Measurements from ENCODE around the gene ADM. TPM values are rescaled to one million over a fixed set of nuclear protein-coding genes. Genes with fewer than 3 reads are reported as not detected.

ADM gene
- total RNA-seq, 1 donor from 2014 or later, result 28.8 TPM

GRCh38 chr11:10326012-10326964 is 21.4 kb downstream of the ADM start:
- DNase-seq (ENCODE audit: extremely low spot score, unreplicated experiment), result no peak
- Mint-ChIP-seq H3K27me3 (no peaks in the 10 kb centered on the region), H3K4me1 (ENCODE audit: unreplicated experiment) (peaks cover 31% of the 10 kb centered on the region), H3K36me3 (no peaks in the 10 kb centered on the region), H3K27ac (peak overlapping the region; percentile 74), H3K9me3 (no peaks in the 10 kb centered on the region), H3K4me3 (no peak overlapping the region)
- TF ChIP-seq, protein P1, sequence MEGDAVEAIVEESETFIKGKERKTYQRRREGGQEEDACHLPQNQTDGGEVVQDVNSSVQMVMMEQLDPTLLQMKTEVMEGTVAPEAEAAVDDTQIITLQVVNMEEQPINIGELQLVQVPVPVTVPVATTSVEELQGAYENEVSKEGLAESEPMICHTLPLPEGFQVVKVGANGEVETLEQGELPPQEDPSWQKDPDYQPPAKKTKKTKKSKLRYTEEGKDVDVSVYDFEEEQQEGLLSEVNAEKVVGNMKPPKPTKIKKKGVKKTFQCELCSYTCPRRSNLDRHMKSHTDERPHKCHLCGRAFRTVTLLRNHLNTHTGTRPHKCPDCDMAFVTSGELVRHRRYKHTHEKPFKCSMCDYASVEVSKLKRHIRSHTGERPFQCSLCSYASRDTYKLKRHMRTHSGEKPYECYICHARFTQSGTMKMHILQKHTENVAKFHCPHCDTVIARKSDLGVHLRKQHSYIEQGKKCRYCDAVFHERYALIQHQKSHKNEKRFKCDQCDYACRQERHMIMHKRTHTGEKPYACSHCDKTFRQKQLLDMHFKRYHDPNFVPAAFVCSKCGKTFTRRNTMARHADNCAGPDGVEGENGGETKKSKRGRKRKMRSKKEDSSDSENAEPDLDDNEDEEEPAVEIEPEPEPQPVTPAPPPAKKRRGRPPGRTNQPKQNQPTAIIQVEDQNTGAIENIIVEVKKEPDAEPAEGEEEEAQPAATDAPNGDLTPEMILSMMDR (conservative IDR thresholded peaks at IDR 0.05), result no peak

DNA sequence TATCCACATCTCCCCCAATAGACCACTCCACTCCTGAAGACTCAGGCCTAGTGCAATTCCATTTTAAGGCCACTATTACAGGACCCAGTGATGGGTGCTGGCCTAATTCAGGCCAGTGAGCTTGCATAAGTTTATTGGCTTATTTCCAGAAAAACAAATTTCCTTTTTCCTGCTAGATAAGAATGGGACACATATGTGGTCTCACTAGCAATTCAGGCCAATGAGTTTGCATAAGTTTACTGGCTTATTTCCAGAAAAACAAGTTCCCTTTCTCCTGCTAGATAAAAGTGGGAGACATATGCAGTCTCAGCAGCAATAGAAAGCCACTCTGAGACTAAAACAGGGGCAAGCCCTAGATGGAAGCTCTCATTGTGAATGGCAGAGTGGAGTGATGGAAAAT is 22.4 kb downstream of the ADM start:
- Mint-ChIP-seq H3K4me3 (no peak overlapping the region), H3K9me3 (no peaks in the 10 kb centered on the region), H3K36me3 (no peaks in the 10 kb centered on the region), H3K4me1 (ENCODE audit: unreplicated experiment) (peaks cover 31% of the 10 kb centered on the region), H3K27ac (no peak overlapping the region), H3K27me3 (no peaks in the 10 kb centered on the region)
- DNase-seq (ENCODE audit: extremely low spot score, unreplicated experiment), result no peak
- TF ChIP-seq, protein P1 (conservative IDR thresholded peaks at IDR 0.05), result no peak

- no peak overlapping the region for H3K4me3 Mint-ChIP-seq
- peak overlapping the region; percentile 27 for H3K27ac Mint-ChIP-seq
- no peaks in the 10 kb centered on the region for H3K36me3 Mint-ChIP-seq
- TF ChIP-seq, protein P1 (conservative IDR thresholded peaks at IDR 0.05), result no peak
- H3K9me3 Mint-ChIP-seq, result no peaks in the 10 kb centered on the region
- H3K27me3 Mint-ChIP-seq, result no peaks in the 10 kb centered on the region
- peaks cover 24% of the 10 kb centered on the region for H3K4me1 Mint-ChIP-seq (ENCODE audit: unreplicated experiment)
- DNase-seq (ENCODE audit: extremely low spot score, unreplicated experiment), result no peak
Observed at GRCh38 chr11:10328314-10329098, 23.6 kb downstream of the ADM start.

DNA sequence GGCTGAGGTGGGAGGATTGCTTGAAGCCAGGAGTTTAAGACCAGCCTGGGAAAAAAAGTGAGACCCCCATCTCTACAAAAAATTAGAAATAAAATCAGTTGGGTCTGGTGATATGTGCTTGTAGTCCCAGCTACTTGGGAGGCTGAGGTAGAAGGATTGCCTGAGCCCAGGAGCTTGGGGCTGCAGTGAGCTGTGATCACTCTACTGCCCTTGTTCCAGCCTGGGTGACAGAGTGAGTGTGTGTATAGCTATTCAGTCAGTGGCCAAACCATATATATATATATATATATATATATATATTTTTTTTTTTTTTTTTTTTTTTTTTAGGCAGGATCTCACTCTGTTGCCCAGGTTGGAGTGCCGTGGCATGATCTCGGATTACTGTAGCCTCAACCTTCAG is 24.5 kb downstream of the ADM start:
- no peak overlapping the region for H3K4me3 Mint-ChIP-seq
- TF ChIP-seq, protein P1 (conservative IDR thresholded peaks at IDR 0.05), result no peak
- DNase-seq (ENCODE audit: extremely low spot score, unreplicated experiment), result no peak
- H3K36me3 Mint-ChIP-seq, result no peaks in the 10 kb centered on the region
- peaks cover 24% of the 10 kb centered on the region for H3K4me1 Mint-ChIP-seq (ENCODE audit: unreplicated experiment)
- peaks cover under 1% of the 10 kb centered on the region for H3K27me3 Mint-ChIP-seq
- peak overlapping the region; percentile 27 for H3K27ac Mint-ChIP-seq
- no peaks in the 10 kb centered on the region for H3K9me3 Mint-ChIP-seq

- Mint-ChIP-seq H3K4me1 (ENCODE audit: unreplicated experiment) (peaks cover 24% of the 10 kb centered on the region), H3K9me3 (no peaks in the 10 kb centered on the region), H3K27ac (no peak overlapping the region), H3K36me3 (no peaks in the 10 kb centered on the region), H3K27me3 (peaks cover 3% of the 10 kb centered on the region), H3K4me3 (no peak overlapping the region)
- no peak for DNase-seq (ENCODE audit: extremely low spot score, unreplicated experiment)
- TF ChIP-seq, protein P1 (conservative IDR thresholded peaks at IDR 0.05), result no peak
Observed at GRCh38 chr11:10329935-10330334, 25.1 kb downstream of the ADM start.
